Measurements from ENCODE around the gene CORIN. TPM values are rescaled to one million over a fixed set of nuclear protein-coding genes. Genes with fewer than 3 reads are reported as not detected.
A peak's percentile ranks its signal among the peaks of the same experiment; 100 is the strongest.

Gene CORIN
- total and polyA plus RNA-seq, 2 of the 13 experiments (the other 11 are each of a cell fraction or from before 2014, with no cell fraction given): 0.84 to 1.2 TPM

- no peaks in the 10 kb centered on the region for H3K79me2 ChIP-seq (ENCODE audit: insufficient read depth, low read length)
- no peak overlapping the region for H2AFZ ChIP-seq (ENCODE audit: low read length)
- H4K20me1 ChIP-seq (ENCODE audit: insufficient read depth, low read length): no peaks in the 10 kb centered on the region
- no peak for DNase-seq (ENCODE audit: low spot score)
- intact Hi-C loops (cut with micrococcal nuclease; ENCODE audit: unreplicated experiment) (no loop called here), in situ Hi-C loops (cut with HindIII; ENCODE audit: extremely low pct_ligation_motif_present, low pct_unique_long_range_greater_than_20kb) (no loop called here)
- no peak overlapping the region for H3K4me2 ChIP-seq (ENCODE audit: low read depth, low read length)
- TF ChIP-seq CEBPB (IDR thresholded peaks at IDR 0.05; ENCODE audit: borderline replicate concordance, low read depth, low read length): peak; percentile 45; the same call in 1 of the 2 replicates
- TF ChIP-seq RFX3 (CRISPR knock-in tag; IDR thresholded peaks at IDR 0.05): no peak
- no peaks in the 10 kb centered on the region; a peak in 1 of 5 replicates for H3K27me3 ChIP-seq (ENCODE audit: control insufficient read depth in 1 of 2, insufficient read depth in 2 of 2, low read length in 2 of 2)
- no peak overlapping the region for H3K4me3 ChIP-seq (replicated peaks in 1 of 3; ENCODE audit: insufficient read depth in 1 of 3, low read depth in 2 of 3, low read length in 3 of 3)
- H3K9me3 ChIP-seq (ENCODE audit: low read length): no peaks in the 10 kb centered on the region
- ChIA-PET POLR2A (no interaction called here), CTCF (ENCODE audit: low intra/inter-chr PET ratio, low total read pairs) (no interaction called here)
- BruUV-seq (replicated peaks): no TSS peak
- H3K27ac ChIP-seq (ENCODE audit: extremely low read length, insufficient read depth, low read length): no peak overlapping the region
- no peaks in the 10 kb centered on the region for H3K36me3 ChIP-seq (replicated peaks in 1 of 2; ENCODE audit: control insufficient read depth in 1 of 2, insufficient read depth in 2 of 2, low read length in 2 of 2)
- H3K9ac ChIP-seq (ENCODE audit: insufficient read depth, low read depth, low read length): no peak overlapping the region
- FAIRE-seq: no peak
- 46% methylated on average over 2 of the region's 2 CpGs for WGBS (ENCODE audit: low lambda C conversion rate)
- ATAC-seq: no peak
- H3K4me1 ChIP-seq (ENCODE audit: insufficient read depth, low read length): no peaks in the 10 kb centered on the region
Measured at GRCh38 chr4:47650584-47651130, 187.2 kb downstream of the CORIN start.

DNA sequence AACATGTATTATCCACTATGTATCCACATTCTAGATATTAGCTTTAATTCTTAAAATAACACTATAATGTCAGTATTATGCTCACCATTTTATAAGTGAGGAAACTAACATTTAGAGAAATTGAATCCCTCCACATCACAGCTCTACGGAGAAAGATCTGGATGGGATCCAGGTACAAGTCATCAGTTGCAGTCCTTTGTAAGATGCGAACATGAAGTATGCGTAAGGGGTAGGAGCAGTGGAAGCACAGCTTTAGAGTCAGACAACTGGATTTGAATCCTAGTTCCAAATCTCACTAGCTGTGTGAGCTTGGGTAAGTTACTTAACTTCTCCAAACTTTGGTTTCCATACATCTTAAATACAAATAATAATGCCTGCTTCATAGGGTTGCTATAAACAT is 190.3 kb downstream of the CORIN start:
- BruUV-seq (replicated peaks): no TSS peak
- in situ Hi-C loops (cut with HindIII; ENCODE audit: extremely low pct_ligation_motif_present, low pct_unique_long_range_greater_than_20kb): no loop called here

More for the DNA sequence above, 190.3 kb downstream of the CORIN start:
- no peak overlapping the region for H3K4me3 ChIP-seq (replicated peaks in 1 of 3; ENCODE audit: insufficient read depth in 1 of 3, low read depth in 2 of 3, low read length in 3 of 3)
- no peak overlapping the region for H2AFZ ChIP-seq (ENCODE audit: low read length)
- H3K27me3 ChIP-seq (ENCODE audit: control insufficient read depth in 1 of 2, insufficient read depth in 2 of 2, low read length in 2 of 2): no peaks in the 10 kb centered on the region; a peak in 1 of 5 replicates
- no peaks in the 10 kb centered on the region for H3K36me3 ChIP-seq (replicated peaks in 1 of 2; ENCODE audit: control insufficient read depth in 1 of 2, insufficient read depth in 2 of 2, low read length in 2 of 2)
- H3K27ac ChIP-seq (ENCODE audit: extremely low read length, insufficient read depth, low read length): no peak overlapping the region
- intact Hi-C loops (cut with micrococcal nuclease; ENCODE audit: unreplicated experiment): no loop called here
- H3K9ac ChIP-seq (ENCODE audit: insufficient read depth, low read depth, low read length): no peak overlapping the region
- no peaks in the 10 kb centered on the region for H3K9me3 ChIP-seq (ENCODE audit: low read length)
- no peaks in the 10 kb centered on the region for H4K20me1 ChIP-seq (ENCODE audit: insufficient read depth, low read length)
- ChIA-PET POLR2A (no interaction called here), CTCF (ENCODE audit: low intra/inter-chr PET ratio, low total read pairs) (no interaction called here)
- H3K79me2 ChIP-seq (ENCODE audit: insufficient read depth, low read length): no peaks in the 10 kb centered on the region
- FAIRE-seq: no peak
- H3K4me2 ChIP-seq (ENCODE audit: low read depth, low read length): no peak overlapping the region
- TF ChIP-seq TARDBP (CRISPR knock-in tag; IDR thresholded peaks at IDR 0.05) (no peak), MYC (CRISPR knock-in tag; IDR thresholded peaks at IDR 0.05; ENCODE audit: borderline replicate concordance) (no peak), SNRNP70 (IDR thresholded peaks at IDR 0.05; ENCODE audit: low read depth, low read length) (no peak), ZNF230 (CRISPR knock-in tag; IDR thresholded peaks at IDR 0.05) (no peak), POGK (CRISPR knock-in tag; conservative IDR thresholded peaks at IDR 0.05) (no peak), NR0B2 (CRISPR knock-in tag; IDR thresholded peaks at IDR 0.05) (no peak), ZNF343 (CRISPR knock-in tag; IDR thresholded peaks at IDR 0.05) (no peak)
- TF ChIP-seq, protein P1, sequence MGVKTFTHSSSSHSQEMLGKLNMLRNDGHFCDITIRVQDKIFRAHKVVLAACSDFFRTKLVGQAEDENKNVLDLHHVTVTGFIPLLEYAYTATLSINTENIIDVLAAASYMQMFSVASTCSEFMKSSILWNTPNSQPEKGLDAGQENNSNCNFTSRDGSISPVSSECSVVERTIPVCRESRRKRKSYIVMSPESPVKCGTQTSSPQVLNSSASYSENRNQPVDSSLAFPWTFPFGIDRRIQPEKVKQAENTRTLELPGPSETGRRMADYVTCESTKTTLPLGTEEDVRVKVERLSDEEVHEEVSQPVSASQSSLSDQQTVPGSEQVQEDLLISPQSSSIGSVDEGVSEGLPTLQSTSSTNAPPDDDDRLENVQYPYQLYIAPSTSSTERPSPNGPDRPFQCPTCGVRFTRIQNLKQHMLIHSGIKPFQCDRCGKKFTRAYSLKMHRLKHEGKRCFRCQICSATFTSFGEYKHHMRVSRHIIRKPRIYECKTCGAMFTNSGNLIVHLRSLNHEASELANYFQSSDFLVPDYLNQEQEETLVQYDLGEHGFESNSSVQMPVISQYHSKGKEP (CRISPR knock-in tag; IDR thresholded peaks at IDR 0.05): no peak
- DNase-seq (ENCODE audit: low spot score): no peak
- H3K4me1 ChIP-seq (ENCODE audit: insufficient read depth, low read length): no peaks in the 10 kb centered on the region
- 88% methylated on average over 3 of the region's 3 CpGs for WGBS (ENCODE audit: low lambda C conversion rate)
- no peak for ATAC-seq

All from HepG2 (cell line).